WI38 (cell line): ENCODE results near the gene ZBTB18.

Experiments used
- H3K4me3 ChIP-seq: 2 replicates; pipeline ENCODE4 v1.5.1; 2011; ENCODE audit warnings: low read depth, mild to moderate bottlenecking, control low read depth, low read length
- TF ChIP-seq, protein P1 (sequence below): IDR thresholded peaks from 2 replicates; pipeline ENCODE4 v1.5.1; 2012; ENCODE audit warnings: low read depth, mild to moderate bottlenecking, control low read depth, low read length

The ZBTB18 gene

DNA sequence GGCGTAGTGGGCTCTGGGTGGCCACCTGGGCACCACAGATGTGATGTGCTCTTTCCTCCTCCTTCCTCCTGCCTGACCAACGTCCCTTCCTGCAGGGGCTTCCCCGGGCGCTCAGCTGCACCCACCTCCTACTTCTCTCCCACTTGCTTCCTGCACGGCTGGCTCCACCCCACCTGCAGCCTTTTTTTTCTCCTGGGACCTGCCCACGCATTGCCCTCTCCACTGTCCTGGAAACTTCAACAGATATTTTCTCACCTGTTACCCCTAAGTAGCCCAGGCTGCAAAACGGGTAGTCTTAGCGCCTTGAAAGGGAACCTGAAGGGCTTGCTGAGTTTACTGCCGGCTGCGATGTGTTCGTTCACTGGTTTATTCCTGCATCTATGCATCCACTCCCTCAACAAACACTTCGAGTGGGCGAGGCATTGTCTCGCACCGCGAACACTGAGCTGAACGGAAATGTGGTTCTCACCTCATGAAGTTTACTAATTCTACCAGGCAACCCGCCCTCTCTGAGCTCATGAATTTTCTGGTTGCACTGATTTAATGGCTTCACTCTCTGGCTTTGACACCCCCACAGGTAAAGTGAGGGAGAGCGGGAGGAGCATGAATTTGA, 23.6 kb downstream of the ZBTB18 start:
- TF ChIP-seq, protein P1, sequence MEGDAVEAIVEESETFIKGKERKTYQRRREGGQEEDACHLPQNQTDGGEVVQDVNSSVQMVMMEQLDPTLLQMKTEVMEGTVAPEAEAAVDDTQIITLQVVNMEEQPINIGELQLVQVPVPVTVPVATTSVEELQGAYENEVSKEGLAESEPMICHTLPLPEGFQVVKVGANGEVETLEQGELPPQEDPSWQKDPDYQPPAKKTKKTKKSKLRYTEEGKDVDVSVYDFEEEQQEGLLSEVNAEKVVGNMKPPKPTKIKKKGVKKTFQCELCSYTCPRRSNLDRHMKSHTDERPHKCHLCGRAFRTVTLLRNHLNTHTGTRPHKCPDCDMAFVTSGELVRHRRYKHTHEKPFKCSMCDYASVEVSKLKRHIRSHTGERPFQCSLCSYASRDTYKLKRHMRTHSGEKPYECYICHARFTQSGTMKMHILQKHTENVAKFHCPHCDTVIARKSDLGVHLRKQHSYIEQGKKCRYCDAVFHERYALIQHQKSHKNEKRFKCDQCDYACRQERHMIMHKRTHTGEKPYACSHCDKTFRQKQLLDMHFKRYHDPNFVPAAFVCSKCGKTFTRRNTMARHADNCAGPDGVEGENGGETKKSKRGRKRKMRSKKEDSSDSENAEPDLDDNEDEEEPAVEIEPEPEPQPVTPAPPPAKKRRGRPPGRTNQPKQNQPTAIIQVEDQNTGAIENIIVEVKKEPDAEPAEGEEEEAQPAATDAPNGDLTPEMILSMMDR = no peak
- H3K4me3 ChIP-seq = no peak overlapping the region

GRCh38 chr1:244075247-244075722, 24.2 kb downstream of the ZBTB18 start:
- TF ChIP-seq, protein P1 = no peak
- no peak overlapping the region for H3K4me3 ChIP-seq

DNA sequence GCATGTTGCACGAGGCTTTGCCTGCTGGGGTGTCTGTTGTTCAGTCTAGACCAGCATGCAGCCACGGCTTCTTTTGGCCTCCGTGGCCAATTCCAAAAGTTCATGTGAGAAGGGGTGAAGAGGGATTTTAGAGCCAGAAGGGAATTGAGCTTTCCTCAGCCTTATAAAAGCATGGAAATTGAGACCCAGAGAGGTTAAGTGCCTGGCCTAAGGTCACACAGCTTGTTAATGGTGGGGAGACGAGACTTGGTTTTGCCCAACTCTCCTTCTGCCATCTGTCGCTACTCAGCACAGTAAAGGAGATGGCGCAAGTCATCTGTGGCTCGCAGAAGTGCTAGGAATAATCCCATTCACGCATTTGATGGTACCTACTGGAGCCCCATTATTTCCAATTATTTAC, 25.7 kb downstream of the ZBTB18 start:
- TF ChIP-seq, protein P1 = no peak
- no peak overlapping the region for H3K4me3 ChIP-seq

DNA sequence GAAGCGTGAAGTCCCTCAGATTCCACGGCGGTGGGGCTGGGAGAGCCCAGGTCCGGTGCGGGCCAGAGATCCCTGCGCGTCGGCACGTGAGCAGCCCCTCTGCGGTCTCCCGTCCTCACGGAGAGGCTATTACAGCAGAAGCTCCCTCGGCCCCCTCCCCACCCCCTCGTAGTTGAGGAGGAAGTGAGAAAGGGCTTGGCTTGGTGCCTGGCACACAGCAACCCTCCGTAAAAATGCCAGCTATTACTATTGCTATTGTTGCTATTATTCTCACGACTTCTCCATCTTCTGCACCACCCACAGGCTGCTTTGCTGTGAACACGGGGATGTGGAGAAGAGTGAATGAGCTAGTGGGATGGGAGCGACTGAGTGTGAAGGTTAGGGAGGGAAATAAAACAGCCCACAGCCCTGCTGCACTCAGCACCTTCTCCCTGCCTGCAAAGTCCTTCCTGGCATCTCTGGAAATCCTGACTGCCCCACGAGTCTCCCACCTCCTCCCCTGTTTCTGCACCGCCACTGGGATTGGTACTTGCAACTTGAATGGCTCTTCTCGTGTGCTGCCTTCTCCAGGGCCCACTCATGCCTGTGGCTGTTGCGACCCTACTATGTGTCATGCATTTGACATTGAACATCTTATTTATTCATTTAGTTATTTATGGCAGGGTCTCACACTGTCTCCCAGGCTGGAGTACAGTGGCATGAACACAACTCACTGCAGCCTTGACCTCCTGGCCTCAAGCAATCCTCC, 26.6 kb downstream of the ZBTB18 start:
- no peak overlapping the region for H3K4me3 ChIP-seq
- TF ChIP-seq, protein P1 = no peak

DNA sequence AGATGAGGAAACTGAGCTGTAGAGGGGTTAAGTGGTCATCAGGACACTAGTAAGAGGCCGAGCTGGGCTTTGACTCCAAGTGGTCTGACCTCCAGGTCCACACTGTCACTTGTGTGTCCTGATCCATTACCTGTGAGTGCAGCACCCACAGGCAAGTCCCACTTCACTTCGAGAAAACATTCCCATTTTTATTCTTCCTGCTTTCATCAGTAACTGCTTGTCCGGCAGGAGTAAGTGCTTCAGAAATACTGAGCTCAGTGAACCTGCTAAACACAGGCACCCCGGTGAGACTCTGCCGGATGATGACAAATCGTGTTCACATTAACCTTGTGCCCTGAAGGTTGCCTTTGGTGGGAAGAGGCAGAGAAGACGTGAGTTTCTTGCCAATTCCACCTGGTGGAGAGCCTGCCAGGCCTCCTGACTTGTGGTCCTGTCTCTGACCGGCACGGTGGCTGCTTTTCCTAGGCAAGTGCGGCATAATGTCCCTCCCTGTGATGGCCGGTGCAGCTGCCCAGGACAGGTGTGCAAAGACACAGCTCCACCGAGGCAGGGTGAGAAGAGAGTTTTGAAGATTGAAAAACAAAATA, 29.4 kb downstream of the ZBTB18 start:
- TF ChIP-seq, protein P1 = no peak
- H3K4me3 ChIP-seq = no peak overlapping the region

DNA sequence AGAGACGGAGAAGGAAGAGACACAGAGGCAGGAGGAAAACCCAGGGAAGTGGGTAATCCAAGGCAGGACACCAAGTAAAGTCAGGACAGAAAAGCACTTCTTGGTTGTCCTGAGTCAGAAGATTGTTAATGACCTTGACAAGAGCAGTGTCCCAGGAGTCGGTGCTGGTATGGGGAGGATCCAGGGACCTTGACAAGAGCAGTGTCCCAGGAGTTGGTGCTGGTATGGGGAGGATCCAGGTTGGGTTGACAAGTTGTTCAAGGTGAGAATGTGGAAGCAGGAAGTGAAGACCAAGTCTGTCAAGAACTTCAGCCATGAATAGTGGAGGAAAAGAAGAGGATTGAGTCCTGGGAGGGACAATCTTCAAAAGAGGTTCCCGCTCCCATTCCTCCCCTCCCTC, 31.9 kb downstream of the ZBTB18 start:
- TF ChIP-seq, protein P1 = no peak
- H3K4me3 ChIP-seq = no peak overlapping the region
